ENCODE measurements around the gene HYI. TPM values are rescaled to one million over a fixed set of nuclear protein-coding genes. Genes with fewer than 3 reads are reported as not detected.

Gene HYI
- polyA plus RNA-seq, 1 donor from 2014 or later, result 14.8 TPM

GRCh38 chr1:43431676-43432075 is 22.1 kb downstream of the HYI start:
- Histone ChIP-seq H3K9me2 (ENCODE audit: insufficient read depth, low read length) (no peaks in the 10 kb centered on the region), H3K27me3 (ENCODE audit: insufficient read depth, low read depth, low read length) (no peaks in the 10 kb centered on the region), H4K20me1 (ENCODE audit: insufficient read depth) (no peaks in the 10 kb centered on the region), H3K27ac (ENCODE audit: low read length) (no peak overlapping the region), H3K9ac (ENCODE audit: low read length) (no peak overlapping the region), H3K4me3 (ENCODE audit: low read length) (no peak overlapping the region), H3K79me2 (replicated peaks; ENCODE audit: insufficient read depth, low read length) (no peaks in the 10 kb centered on the region), H2AFZ (ENCODE audit: low read depth, low read length) (no peak overlapping the region), H3F3A (ENCODE audit: insufficient read depth, low read length, poor library complexity, severe bottlenecking) (no peaks in the 10 kb centered on the region), H3K36me3 (ENCODE audit: insufficient read depth, low read length) (peaks cover 6% of the 10 kb centered on the region), H3K4me2 (ENCODE audit: low read length) (no peak overlapping the region), H3K9me3 (ENCODE audit: low read length) (no peaks in the 10 kb centered on the region)
- no peak for TF ChIP-seq EP300 (conservative IDR thresholded peaks at IDR 0.05; ENCODE audit: poor library complexity, severe bottlenecking)

- Histone ChIP-seq H3K27me3 (ENCODE audit: insufficient read depth, low read depth, low read length) (no peaks in the 10 kb centered on the region), H2AFZ (ENCODE audit: low read depth, low read length) (no peak overlapping the region), H3K27ac (ENCODE audit: low read length) (no peak overlapping the region), H3K4me3 (ENCODE audit: low read length) (no peak overlapping the region), H3K79me2 (replicated peaks; ENCODE audit: insufficient read depth, low read length) (no peaks in the 10 kb centered on the region), H3K9me2 (ENCODE audit: insufficient read depth, low read length) (no peaks in the 10 kb centered on the region), H3K9ac (ENCODE audit: low read length) (no peak overlapping the region), H3K36me3 (ENCODE audit: insufficient read depth, low read length) (peaks cover 6% of the 10 kb centered on the region), H3F3A (ENCODE audit: insufficient read depth, low read length, poor library complexity, severe bottlenecking) (no peaks in the 10 kb centered on the region), H3K4me2 (ENCODE audit: low read length) (no peak overlapping the region), H4K20me1 (ENCODE audit: insufficient read depth) (no peaks in the 10 kb centered on the region), H3K9me3 (ENCODE audit: low read length) (no peaks in the 10 kb centered on the region)
- TF ChIP-seq EZH2 (IDR thresholded peaks at IDR 0.05; ENCODE audit: borderline replicate concordance, insufficient read depth, low read length, poor library complexity, severe bottlenecking) (no peak), POLR2AphosphoS5 (IDR thresholded peaks at IDR 0.05) (no peak)
These were observed 22.9 kb downstream of the HYI start for GRCh38 chr1:43430831-43431230.

- no peak overlapping the region for H3K27ac ChIP-seq (ENCODE audit: low read length)
- H3K4me3 ChIP-seq (ENCODE audit: low read length), result no peak overlapping the region
- TF ChIP-seq SMC3 (conservative IDR thresholded peaks at IDR 0.05; ENCODE audit: poor library complexity) (no peak), EP300 (conservative IDR thresholded peaks at IDR 0.05; ENCODE audit: poor library complexity, severe bottlenecking) (no peak), CTCF (IDR thresholded peaks at IDR 0.05; ENCODE audit: poor library complexity, severe bottlenecking) (no peak), EZH2 (IDR thresholded peaks at IDR 0.05; ENCODE audit: borderline replicate concordance, insufficient read depth, low read length, poor library complexity, severe bottlenecking) (no peak), RAD21 (conservative IDR thresholded peaks at IDR 0.05) (no peak), TAF1 (IDR thresholded peaks at IDR 0.05; ENCODE audit: low read depth) (no peak), REST (IDR thresholded peaks at IDR 0.05; ENCODE audit: borderline replicate concordance) (no peak), MXI1 (conservative IDR thresholded peaks at IDR 0.05; ENCODE audit: poor library complexity, severe bottlenecking) (no peak), POLR2AphosphoS5 (IDR thresholded peaks at IDR 0.05) (no peak)
- no peaks in the 10 kb centered on the region for H3K27me3 ChIP-seq (ENCODE audit: insufficient read depth, low read depth, low read length)
- no peaks in the 10 kb centered on the region for H3F3A ChIP-seq (ENCODE audit: insufficient read depth, low read length, poor library complexity, severe bottlenecking)
- H3K9me2 ChIP-seq (ENCODE audit: insufficient read depth, low read length), result no peaks in the 10 kb centered on the region
- H3K4me2 ChIP-seq (ENCODE audit: low read length), result no peak overlapping the region
- no peaks in the 10 kb centered on the region for H3K79me2 ChIP-seq (replicated peaks; ENCODE audit: insufficient read depth, low read length)
- no peaks in the 10 kb centered on the region for H3K9me3 ChIP-seq (ENCODE audit: low read length)
- peaks cover 6% of the 10 kb centered on the region for H3K36me3 ChIP-seq (ENCODE audit: insufficient read depth, low read length)
- H2AFZ ChIP-seq (ENCODE audit: low read depth, low read length), result no peak overlapping the region
- H3K9ac ChIP-seq (ENCODE audit: low read length), result no peak overlapping the region
- H4K20me1 ChIP-seq (ENCODE audit: insufficient read depth), result no peaks in the 10 kb centered on the region
These were observed 25.8 kb downstream of the HYI start for GRCh38 chr1:43427941-43428340.
